A673 (cell line): ENCODE results near the gene ZFPM1.

Source experiments
- CTCF ChIP-seq: fragments of 300-800, 200-600 bp; sonication (generic); conservative IDR thresholded peaks from 2 replicates; pipeline ENCODE4 v1.5.1; 2017; ENCODE audit warnings: low read depth, mild to moderate bottlenecking, antibody characterized with exemption, low read length, moderate library complexity, mixed read lengths
- EZH2 ChIP-seq: fragments of 200-600 bp; sonication (generic); IDR thresholded peaks from 2 replicates; pipeline ENCODE4 v1.6.1; 2017; ENCODE audit warnings: borderline replicate concordance, low read depth, mild to moderate bottlenecking, mixed read lengths, antibody characterized with exemption, low read length; ENCODE audit not compliant: poor library complexity, severe bottlenecking

- no peak for TF ChIP-seq EZH2
- no peak for TF ChIP-seq CTCF
These were observed 12.2 kb upstream of the ZFPM1 start for GRCh38 chr16:88440686-88441405.
